ENCODE results near the gene ETS2. TPM values are rescaled to one million over a fixed set of nuclear protein-coding genes. Genes with fewer than 3 reads are reported as not detected.

ETS2 gene
- total and polyA plus RNA-seq, 9 donors = 35.8 to 152 (median 79.6) TPM

- H3K27me3 ChIP-seq = no peaks in the 10 kb centered on the region
- H3K9me3 ChIP-seq = no peaks in the 10 kb centered on the region
- no peak for DNase-seq
- TF ChIP-seq EP300 (IDR thresholded peaks at IDR 0.05) (no peak), POLR2A (IDR thresholded peaks at IDR 0.05) (no peak), CTCF (IDR thresholded peaks at IDR 0.05) (no peak)
- intact Hi-C loops (cut with DNase I) = no loop called here
- WGBS, 3 donors = 84 to 88% (median 87%) methylated on average over 5 of the region's 5 CpGs
- no peaks in the 10 kb centered on the region for H3K4me1 ChIP-seq (ENCODE audit: insufficient read depth)
- no peak overlapping the region for H3K27ac ChIP-seq
- H3K4me3 ChIP-seq = no peak overlapping the region
- no peaks in the 10 kb centered on the region for H3K36me3 ChIP-seq
These were observed 9.3 kb upstream of the ETS2 start for GRCh38 chr21:38796424-38796823.

GRCh38 chr21:38797470-38797869, 8.3 kb upstream of the ETS2 start:
- no peak overlapping the region for H3K27ac ChIP-seq
- H3K9me3 ChIP-seq = no peaks in the 10 kb centered on the region
- H3K4me3 ChIP-seq = no peak overlapping the region
- no peak for DNase-seq
- intact Hi-C loops (cut with DNase I) = no loop called here
- no peaks in the 10 kb centered on the region for H3K36me3 ChIP-seq
- WGBS, 3 donors = 88 to 98% (median 92%) methylated on average over 3 of the region's 3 CpGs
- no peaks in the 10 kb centered on the region for H3K27me3 ChIP-seq
- TF ChIP-seq CTCF (IDR thresholded peaks at IDR 0.05) (no peak), EP300 (IDR thresholded peaks at IDR 0.05) (no peak), POLR2A (IDR thresholded peaks at IDR 0.05) (no peak)
- no peaks in the 10 kb centered on the region for H3K4me1 ChIP-seq (ENCODE audit: insufficient read depth)

GRCh38 chr21:38798081-38798480, 7.6 kb upstream of the ETS2 start:
- Histone ChIP-seq H3K4me1 (ENCODE audit: insufficient read depth) (no peaks in the 10 kb centered on the region), H3K4me3 (no peak overlapping the region), H3K27ac (no peak overlapping the region), H3K9me3 (no peaks in the 10 kb centered on the region), H3K36me3 (no peaks in the 10 kb centered on the region), H3K27me3 (no peaks in the 10 kb centered on the region)
- WGBS, 3 donors = 70 to 79% (median 71%) methylated on average over 6 of the region's 6 CpGs
- no peak for DNase-seq
- no peak for TF ChIP-seq CTCF (IDR thresholded peaks at IDR 0.05)
- no peak for TF ChIP-seq EP300 (IDR thresholded peaks at IDR 0.05)
- no peak for TF ChIP-seq POLR2A (IDR thresholded peaks at IDR 0.05)
- intact Hi-C loops (cut with DNase I) = no loop called here

- H3K36me3 ChIP-seq = no peaks in the 10 kb centered on the region
- no peak overlapping the region for H3K4me3 ChIP-seq
- no peak for TF ChIP-seq EP300 (IDR thresholded peaks at IDR 0.05)
- no peak for TF ChIP-seq POLR2A (IDR thresholded peaks at IDR 0.05)
- TF ChIP-seq CTCF (IDR thresholded peaks at IDR 0.05) = no peak
- H3K27ac ChIP-seq = no peak overlapping the region
- intact Hi-C loops (cut with DNase I) = no loop called here
- no peaks in the 10 kb centered on the region for H3K9me3 ChIP-seq
- H3K27me3 ChIP-seq = no peaks in the 10 kb centered on the region
- no peaks in the 10 kb centered on the region for H3K4me1 ChIP-seq (ENCODE audit: insufficient read depth)
- peak in 1 of 5 donors; percentile 32 for DNase-seq
- WGBS, 3 donors = 81 to 85% (median 83%) methylated on average over 7 of the region's 7 CpGs
These were observed 7.2 kb upstream of the ETS2 start for GRCh38 chr21:38798481-38798882.

All from ovary (tissue), 9 donors.